Kidney tubule cell (primary cell): ENCODE data around the gene TLK2.
A peak's percentile ranks its signal among the peaks of the same experiment; 100 is the strongest.
"Not testable (repeated sequence)": the region's sequence is repeated elsewhere in the genome, so short reads cannot be mapped to it uniquely, and the experiment has no call there.

Experiments used
- DNase-seq: peaks from one replicate; pipeline ENCODE4 v3.0.0-alpha.2; 2018; ENCODE audit warnings: low spot score

The TLK2 gene

DNA sequence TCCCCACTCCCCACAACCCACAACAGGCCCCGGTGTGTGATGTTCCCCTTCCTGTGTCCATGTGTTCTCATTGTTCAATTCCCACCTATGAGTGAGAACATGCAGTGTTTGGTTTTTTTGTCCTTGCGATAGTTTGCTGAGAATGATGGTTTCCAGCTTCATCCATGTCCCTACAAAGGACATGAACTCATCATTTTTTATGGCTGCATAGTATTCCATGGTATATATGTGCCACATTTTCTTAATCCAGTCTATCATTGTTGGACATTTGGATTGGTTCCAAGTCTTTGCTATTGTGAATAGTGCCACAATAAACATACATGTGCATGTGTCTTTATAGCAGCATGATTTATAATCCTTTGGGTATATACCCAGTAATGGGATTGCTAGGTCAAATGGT lies 82.3 kb downstream of the TLK2 start:
- not testable (repeated sequence) for DNase-seq

GRCh38 chr17:62562656-62563055 lies 84.0 kb downstream of the TLK2 start:
- peak; percentile 57 for DNase-seq

DNA sequence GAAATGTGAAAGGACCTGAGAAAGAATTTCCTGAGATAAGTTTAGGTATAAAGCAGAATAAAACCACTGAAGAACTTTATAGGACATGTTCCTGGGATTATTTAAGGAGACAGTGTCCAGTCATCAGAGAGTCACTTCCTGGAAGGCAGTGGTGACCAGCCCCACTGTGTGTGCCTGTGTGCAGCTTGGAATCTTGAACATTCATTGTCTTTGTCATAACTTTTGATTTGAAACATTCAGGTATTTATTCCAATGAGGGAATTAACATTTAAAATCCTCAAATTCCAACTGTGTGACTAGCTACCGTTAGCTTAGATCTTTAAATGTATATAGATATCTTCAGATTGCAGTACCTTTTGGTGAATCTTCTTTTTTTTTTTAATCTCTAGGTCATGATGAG lies 87.2 kb downstream of the TLK2 start:
- peak; percentile 78 for DNase-seq

DNA sequence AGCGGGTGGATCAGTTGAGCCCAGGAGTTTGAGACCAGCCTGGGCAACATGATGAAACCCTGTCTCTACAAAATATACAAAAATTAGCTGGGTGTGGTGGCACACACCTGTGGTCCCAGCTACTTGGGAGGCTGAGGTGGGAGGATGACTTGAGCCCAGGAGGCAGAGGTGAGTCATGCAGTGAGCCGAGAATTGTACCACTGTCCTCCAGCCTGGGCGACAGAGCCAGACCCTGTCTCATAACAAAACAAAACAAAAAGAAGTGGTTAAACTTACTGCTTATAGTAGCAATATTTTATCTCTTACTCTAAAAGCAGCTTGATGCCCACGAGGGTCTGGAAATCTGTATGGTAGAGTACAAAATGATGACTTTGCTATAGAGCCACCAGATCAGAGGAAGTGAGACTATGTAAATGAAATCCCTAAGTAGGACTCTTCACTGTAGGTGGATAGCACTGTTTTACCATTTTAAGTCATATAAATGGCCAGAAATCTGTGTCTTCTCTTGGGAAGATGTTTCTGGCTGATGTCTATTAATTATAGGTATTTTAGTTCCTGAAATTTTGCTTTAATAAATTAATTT lies 88.5 kb downstream of the TLK2 start:
- DNase-seq, result no peak

DNA sequence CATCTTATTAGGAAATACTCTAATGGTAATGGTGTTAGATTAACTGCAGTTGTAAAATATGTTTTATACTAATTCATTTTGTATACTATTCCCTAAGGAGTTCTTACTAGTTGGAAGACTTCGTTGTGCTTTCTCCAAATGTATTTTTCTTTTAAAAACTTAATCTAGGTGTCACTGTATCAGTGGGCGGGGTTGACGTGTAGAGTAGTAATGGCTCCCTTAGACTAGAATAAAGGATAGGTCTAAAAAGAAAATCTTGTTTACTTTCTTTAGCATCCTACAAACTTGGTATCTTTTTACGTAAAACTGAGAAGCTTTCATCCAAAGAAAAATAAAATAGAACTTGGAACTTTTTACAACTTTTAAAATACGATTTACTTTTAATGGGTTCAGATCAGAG lies 93.9 kb downstream of the TLK2 start:
- no peak for DNase-seq

- DNase-seq, result no peak
Measured at GRCh38 chr17:62572888-62573401, 94.3 kb downstream of the TLK2 start.

GRCh38 chr17:62573480-62574117 lies 95.0 kb downstream of the TLK2 start:
- no peak for DNase-seq

DNA sequence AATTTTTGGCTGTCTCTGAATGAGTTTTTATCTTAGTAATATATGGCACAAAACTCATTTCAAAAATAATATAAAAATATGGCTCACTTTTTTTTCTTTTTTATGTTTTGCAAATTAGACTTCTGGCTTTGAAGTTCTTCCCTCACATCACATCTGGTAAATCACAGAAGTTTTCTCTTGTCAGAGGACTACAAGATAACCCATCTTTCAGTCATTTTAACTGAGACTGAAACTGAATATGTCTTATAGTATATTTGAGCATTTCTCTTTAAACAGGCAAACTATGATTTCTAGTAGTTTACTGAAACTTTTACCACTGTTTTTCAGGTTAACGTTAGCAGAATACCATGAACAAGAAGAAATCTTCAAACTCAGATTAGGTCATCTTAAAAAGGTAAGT lies 97.8 kb downstream of the TLK2 start:
- no peak for DNase-seq

GRCh38 chr17:62578757-62579487 lies 100.3 kb downstream of the TLK2 start:
- DNase-seq, result no peak

GRCh38 chr17:62580947-62581346 lies 102.3 kb downstream of the TLK2 start:
- no peak for DNase-seq

GRCh38 chr17:62581764-62582163 lies 103.1 kb downstream of the TLK2 start:
- DNase-seq, result no peak

GRCh38 chr17:62587554-62587953 lies 108.9 kb downstream of the TLK2 start:
- no peak for DNase-seq

- DNase-seq, result no peak
Measured at GRCh38 chr17:62588109-62588508, 109.5 kb downstream of the TLK2 start.

GRCh38 chr17:62591333-62591732 lies 112.7 kb downstream of the TLK2 start:
- DNase-seq, result no peak

GRCh38 chr17:62591822-62592221 lies 113.2 kb downstream of the TLK2 start:
- not testable (repeated sequence) for DNase-seq

- no peak for DNase-seq
Measured at GRCh38 chr17:62592341-62593099, 113.9 kb downstream of the TLK2 start.

DNA sequence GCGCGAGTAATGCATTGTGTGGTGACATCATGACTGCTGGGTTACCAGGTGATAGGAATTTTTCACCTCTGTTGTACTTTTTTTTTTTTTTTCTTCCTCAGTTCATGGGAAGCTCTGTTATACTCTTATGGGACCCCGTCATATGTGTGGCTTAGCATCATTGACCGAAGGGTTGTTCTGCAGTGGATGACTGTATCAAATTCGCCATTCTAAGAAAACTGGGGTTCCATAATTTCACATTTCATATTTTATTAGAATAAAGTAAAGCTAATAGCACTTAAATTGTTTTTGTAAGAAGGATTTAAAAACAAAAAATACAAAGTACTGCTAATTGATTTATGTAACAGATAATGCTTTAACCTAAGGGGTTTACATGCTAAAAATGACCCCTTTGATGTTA lies 116.9 kb downstream of the TLK2 start:
- peak; percentile 7 for DNase-seq

DNA sequence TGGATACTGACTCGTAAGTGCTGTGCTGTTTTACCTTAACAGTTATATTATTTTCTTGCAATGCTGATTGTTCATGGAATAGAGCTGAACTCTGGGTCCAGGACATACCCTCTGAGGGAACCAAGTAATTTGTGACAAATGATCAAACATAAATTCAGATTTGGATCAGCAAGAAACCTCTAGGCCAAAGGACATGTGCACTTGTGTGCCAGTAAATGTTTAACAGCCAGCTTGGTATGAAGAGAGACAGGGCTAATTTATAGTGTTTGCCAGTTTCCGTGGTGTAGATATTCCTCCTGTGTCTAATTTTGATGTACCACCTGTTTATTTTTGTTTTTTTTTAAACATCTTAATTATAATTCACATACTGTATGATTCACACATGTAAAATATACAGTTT lies 118.0 kb downstream of the TLK2 start:
- DNase-seq, result no peak

GRCh38 chr17:62597150-62597549 lies 118.5 kb downstream of the TLK2 start:
- DNase-seq, result no peak

- DNase-seq, result no peak
Measured at GRCh38 chr17:62597920-62598319, 119.3 kb downstream of the TLK2 start.

GRCh38 chr17:62599964-62600657 lies 121.5 kb downstream of the TLK2 start:
- DNase-seq, result no peak

- no peak for DNase-seq
Measured at GRCh38 chr17:62600805-62601204, 122.2 kb downstream of the TLK2 start.
